ENCODE data around the gene UBL5.

GRCh38 chr19:9818175-9818733, 9.5 kb upstream of the UBL5 start:
- TF ChIP-seq CTCF (IDR thresholded peaks at IDR 0.05) (no peak), POLR2A (IDR thresholded peaks at IDR 0.05) (no peak)

Measured in right lobe of liver (tissue), 4 donors.